Neutrophil (primary cell): Measurements from ENCODE around the gene TTLL4.
A peak's percentile ranks its signal among the peaks of the same experiment; 100 is the strongest.
"Not testable (repeated sequence)": the region's sequence is repeated elsewhere in the genome, so short reads cannot be mapped to it uniquely, and the experiment has no call there.

Experiments used
- H3K27ac ChIP-seq: fragments of 200-600 bp; sonication (generic); 2 replicates; pipeline ENCODE4 v1.5.1; 2016; ENCODE audit warnings: mild to moderate bottlenecking, moderate library complexity
- H3K27me3 ChIP-seq: fragments of 200-600 bp; sonication (generic); 2 replicates; pipeline ENCODE4 v1.6.0; 2016; ENCODE audit warnings: mild to moderate bottlenecking
- H3K36me3 ChIP-seq: fragments of 200-600 bp; sonication (generic); 2 replicates; pipeline ENCODE4 v1.5.1; 2017
- H3K4me1 ChIP-seq, 2 experiments: fragments of 200-600 bp in 1 of 2; sonication (generic) in 1 of 2; 1 replicate in 1 of 2; 2 replicates in 1 of 2; pipeline versions ENCODE4 v1.5.1 to v1.6.1; 2013 to 2016; ENCODE audit warnings: low read depth in 1 of 2, low read length in 1 of 2, mild to moderate bottlenecking in 1 of 2, moderate library complexity in 1 of 2; ENCODE audit not compliant: control insufficient read depth in 1 of 2, insufficient read depth in 1 of 2
- H3K4me3 ChIP-seq, 2 experiments: fragments of 200-600 bp in 1 of 2; sonication (generic) in 1 of 2; 1 replicate in 1 of 2; 2 replicates in 1 of 2; pipeline ENCODE4 v1.5.1; 2013 to 2016; ENCODE audit warnings: low read depth in 1 of 2, low read length in 1 of 2, mild to moderate bottlenecking in 1 of 2, moderate library complexity in 1 of 2
- H3K9me3 ChIP-seq: fragments of 200-600 bp; sonication (generic); 2 replicates; pipeline ENCODE4 v1.5.1; 2016
- TF ChIP-seq, protein P1 (sequence below): fragments of 200-600 bp; sonication (generic); IDR thresholded peaks from 2 replicates; pipeline ENCODE4 v1.5.1; 2016; ENCODE audit warnings: antibody characterized with exemption

The TTLL4 gene

DNA sequence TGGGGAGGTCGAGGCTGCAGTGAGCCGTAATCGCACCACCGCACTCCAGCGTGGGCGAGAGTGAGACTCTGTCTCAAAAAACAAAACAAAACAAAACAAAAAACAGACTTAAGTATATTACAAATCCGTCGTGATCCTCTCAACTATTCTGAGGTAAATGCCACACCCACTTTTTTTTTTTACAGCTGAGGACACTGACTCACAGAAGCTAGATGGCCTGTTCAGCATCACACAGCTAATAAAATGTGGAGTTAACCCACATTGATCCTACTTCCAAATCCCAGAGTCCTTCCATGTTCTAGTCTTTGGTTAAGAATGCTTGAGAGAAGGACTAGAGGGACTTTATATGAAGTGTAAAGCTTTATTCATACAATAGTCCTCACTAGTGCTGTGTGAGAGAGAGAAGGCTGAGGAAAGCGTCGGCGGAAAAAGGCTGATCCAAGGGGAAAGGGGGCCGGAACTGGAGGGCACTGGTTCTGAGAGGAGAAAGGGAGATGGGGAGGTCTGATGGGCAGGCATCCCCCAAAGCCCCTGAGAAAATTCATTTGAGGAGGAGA, 39.5 kb upstream of the TTLL4 start:
- H3K36me3 ChIP-seq, result peaks cover 23% of the 10 kb centered on the region

DNA sequence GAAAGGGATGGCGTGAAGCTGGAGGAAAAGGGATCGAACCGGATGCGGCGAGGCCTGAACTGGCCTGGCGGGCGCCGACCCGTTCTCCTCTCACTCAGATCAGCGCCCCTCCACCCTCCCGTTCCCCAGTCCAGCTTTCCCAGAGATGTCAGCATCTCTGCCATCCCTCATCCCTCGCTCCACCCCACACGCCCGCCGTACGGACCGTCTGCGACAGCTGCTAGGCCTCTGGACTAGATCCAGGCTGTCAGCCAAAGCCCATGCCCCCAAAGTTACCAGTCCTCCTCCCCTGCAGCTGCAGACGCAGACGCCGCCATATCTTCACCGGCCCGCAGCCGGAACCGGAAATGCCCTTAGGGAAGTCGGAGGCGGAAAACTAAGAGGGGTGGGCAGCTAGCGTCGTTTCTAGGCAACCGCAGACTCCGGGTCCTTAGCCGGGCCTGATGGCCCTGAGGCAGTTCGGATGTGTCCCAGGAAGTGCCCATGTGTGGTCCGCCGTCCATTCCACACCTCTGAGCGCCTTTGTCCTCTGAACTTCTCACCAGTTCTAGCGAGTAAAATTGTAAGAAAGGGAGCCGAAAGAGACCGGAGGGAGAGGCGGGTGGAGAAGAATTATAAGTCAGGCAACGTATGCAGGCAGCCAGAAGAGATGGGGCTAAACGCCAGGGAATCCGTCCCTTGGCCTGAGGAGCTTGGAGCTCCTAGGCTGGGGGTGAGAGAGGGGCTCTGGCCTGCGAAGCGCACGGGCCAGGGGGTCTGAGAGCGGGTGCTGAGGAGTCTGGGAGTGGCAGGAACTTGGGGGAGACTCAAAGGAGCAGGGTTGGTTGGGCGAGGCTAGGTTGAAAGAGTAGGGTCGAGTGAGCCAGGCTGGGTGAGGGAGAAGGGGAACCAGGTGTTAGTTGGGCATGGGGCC, 38.7 kb upstream of the TTLL4 start, which contains the start of the genes RNF25 and STK36:
Gene RNF25 (minus strand): TSS at position 349 of the 913 bp plus-strand sequence. CDS start 32 bp downstream, at position 317.
Gene STK36 (plus strand): TSS at position 433 of the 913 bp plus-strand sequence. CDS start 744 bp downstream, outside the sequence.
- H3K4me1 ChIP-seq, result peaks cover 14 to 16% of the 10 kb centered on the region in 2 experiments
- H3K27ac ChIP-seq, result peak within 1 kb of the TSS; percentile 71
- H3K27me3 ChIP-seq, result no peaks in the 10 kb centered on the region
- no peaks in the 10 kb centered on the region for H3K9me3 ChIP-seq
- H3K36me3 ChIP-seq, result peaks cover 15% of the 10 kb centered on the region
- TF ChIP-seq, protein P1, sequence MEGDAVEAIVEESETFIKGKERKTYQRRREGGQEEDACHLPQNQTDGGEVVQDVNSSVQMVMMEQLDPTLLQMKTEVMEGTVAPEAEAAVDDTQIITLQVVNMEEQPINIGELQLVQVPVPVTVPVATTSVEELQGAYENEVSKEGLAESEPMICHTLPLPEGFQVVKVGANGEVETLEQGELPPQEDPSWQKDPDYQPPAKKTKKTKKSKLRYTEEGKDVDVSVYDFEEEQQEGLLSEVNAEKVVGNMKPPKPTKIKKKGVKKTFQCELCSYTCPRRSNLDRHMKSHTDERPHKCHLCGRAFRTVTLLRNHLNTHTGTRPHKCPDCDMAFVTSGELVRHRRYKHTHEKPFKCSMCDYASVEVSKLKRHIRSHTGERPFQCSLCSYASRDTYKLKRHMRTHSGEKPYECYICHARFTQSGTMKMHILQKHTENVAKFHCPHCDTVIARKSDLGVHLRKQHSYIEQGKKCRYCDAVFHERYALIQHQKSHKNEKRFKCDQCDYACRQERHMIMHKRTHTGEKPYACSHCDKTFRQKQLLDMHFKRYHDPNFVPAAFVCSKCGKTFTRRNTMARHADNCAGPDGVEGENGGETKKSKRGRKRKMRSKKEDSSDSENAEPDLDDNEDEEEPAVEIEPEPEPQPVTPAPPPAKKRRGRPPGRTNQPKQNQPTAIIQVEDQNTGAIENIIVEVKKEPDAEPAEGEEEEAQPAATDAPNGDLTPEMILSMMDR, result no peak
- H3K4me3 ChIP-seq, result peak within 1 kb of the TSS; percentile 93 to 94

More for the DNA sequence above, 39.5 kb upstream of the TTLL4 start:
- H3K9me3 ChIP-seq, result no peaks in the 10 kb centered on the region
- peak overlapping the region; percentile 93 to 94 for H3K4me3 ChIP-seq
- peak overlapping the region; percentile 71 for H3K27ac ChIP-seq
- TF ChIP-seq, protein P1, result no peak
- H3K4me1 ChIP-seq, result peaks cover 14 to 16% of the 10 kb centered on the region in 2 experiments
- no peaks in the 10 kb centered on the region for H3K27me3 ChIP-seq

DNA sequence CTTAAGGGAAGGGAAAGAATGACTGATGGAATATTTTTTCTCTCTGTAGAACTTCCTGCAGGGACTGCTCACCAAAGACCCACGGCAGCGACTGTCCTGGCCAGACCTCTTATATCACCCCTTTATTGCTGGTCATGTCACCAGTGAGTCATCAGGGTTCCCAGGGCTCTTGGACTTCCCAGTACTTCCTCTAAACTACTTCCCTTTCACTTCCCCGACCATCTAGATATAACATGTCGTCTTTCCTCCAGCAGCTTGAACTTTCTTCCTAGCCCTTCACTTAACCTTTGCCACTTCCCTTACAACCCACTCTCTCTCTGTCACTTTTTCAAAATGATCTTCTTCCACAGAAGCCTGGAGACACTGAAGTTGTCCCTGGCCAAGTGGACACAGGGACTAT, 31.5 kb upstream of the TTLL4 start:
- no peaks in the 10 kb centered on the region for H3K4me1 ChIP-seq
- H3K36me3 ChIP-seq, result no peaks in the 10 kb centered on the region
- no peak overlapping the region for H3K4me3 ChIP-seq
- H3K27me3 ChIP-seq, result no peaks in the 10 kb centered on the region
- peak overlapping the region; percentile 25 for H3K27ac ChIP-seq
- H3K9me3 ChIP-seq, result no peaks in the 10 kb centered on the region
- TF ChIP-seq, protein P1, result no peak

DNA sequence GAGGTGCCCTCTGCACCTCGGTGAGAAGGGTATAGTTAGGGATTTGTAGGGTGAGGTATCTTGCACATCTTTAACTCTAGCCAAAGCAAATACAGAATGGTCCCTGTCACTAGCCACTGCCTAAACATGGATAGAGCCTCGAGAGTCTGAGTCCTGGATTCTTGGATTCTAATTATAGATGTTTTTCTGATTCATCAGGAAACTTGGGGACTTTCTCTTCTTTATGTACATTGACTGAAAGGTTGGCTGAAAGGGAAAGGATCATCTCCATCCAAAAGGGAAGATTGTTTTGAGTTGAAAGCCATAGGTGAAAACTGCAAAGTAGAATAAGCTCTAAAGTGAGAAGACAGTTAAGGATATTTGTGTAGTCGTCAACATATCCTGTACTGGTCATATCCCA, 30.6 kb upstream of the TTLL4 start:
- no peaks in the 10 kb centered on the region for H3K4me1 ChIP-seq
- TF ChIP-seq, protein P1, result no peak
- no peaks in the 10 kb centered on the region for H3K36me3 ChIP-seq
- H3K27me3 ChIP-seq, result no peaks in the 10 kb centered on the region
- H3K27ac ChIP-seq, result no peak overlapping the region
- H3K9me3 ChIP-seq, result no peaks in the 10 kb centered on the region
- H3K4me3 ChIP-seq, result no peak overlapping the region

DNA sequence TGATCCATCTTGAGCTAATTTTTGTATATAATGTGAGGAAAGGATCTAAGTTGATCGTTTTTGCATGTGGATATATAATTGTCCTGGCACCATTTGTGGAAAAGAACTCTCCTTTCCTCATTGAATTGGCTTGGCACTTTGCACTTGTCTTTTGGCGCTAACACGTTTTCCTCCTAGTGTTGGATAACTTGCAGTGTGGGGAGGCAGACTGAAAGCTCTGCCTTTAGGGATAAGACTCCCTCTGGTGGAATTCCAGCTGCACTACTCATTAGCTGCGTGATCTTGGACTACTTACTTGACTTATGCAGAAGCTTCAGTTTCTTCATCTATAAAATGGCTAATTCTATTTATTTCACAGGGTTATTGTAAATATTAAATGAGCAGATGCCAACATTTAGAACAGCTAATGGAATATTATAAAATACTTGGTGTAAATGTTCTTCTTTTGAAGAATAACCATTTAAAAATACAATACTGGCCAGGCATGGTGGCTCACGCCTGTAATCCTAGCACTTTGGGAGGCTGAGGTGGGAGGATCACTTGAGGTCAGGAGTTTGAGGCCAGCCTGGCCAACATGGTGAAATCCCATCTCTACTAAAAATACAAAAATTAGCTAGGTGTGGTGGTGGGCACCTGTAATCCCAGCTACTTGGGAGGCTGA, 23.1 kb upstream of the TTLL4 start:
- H3K27ac ChIP-seq, H3K4me3 ChIP-seq, H3K4me1 ChIP-seq, H3K36me3 ChIP-seq, H3K9me3 ChIP-seq, H3K27me3 ChIP-seq: not testable (repeated sequence)
